GM23248 (cell line): ENCODE results near the gene FAM131C. TPM values are rescaled to one million over a fixed set of nuclear protein-coding genes. Genes with fewer than 3 reads are reported as not detected.
"Not testable (repeated sequence)": the region's sequence is repeated elsewhere in the genome, so short reads cannot be mapped to it uniquely, and the experiment has no call there.

ENCODE experiments used
- DNase-seq: peaks from one replicate; pipeline ENCODE4 v3.0.0-alpha.2; 2015
- H2AFZ ChIP-seq: fragments of 200-600 bp; sonication (generic); 2 replicates; pipeline ENCODE4 v1.6.1; 2016; ENCODE audit warnings: antibody characterized with exemption
- H3F3A ChIP-seq: fragments of 200-600 bp; sonication (generic); 2 replicates; pipeline ENCODE4 v1.6.1; 2016; ENCODE audit warnings: mild to moderate bottlenecking, antibody characterized with exemption, mixed run types; ENCODE audit not compliant: insufficient read depth
- H3K27ac ChIP-seq: fragments of 200-600 bp; sonication (generic); 2 replicates; pipeline ENCODE4 v1.5.1; 2016; ENCODE audit warnings: mild to moderate bottlenecking
- H3K27me3 ChIP-seq: fragments of 200-600 bp; sonication (generic); replicated peaks from 2 replicates; pipeline ENCODE4 v1.6.1; 2016; ENCODE audit warnings: mild to moderate bottlenecking; ENCODE audit not compliant: insufficient read depth
- H3K36me3 ChIP-seq: fragments of 200-600 bp; sonication (generic); 2 replicates; pipeline ENCODE4 v1.6.1; 2016; ENCODE audit warnings: low read depth, mild to moderate bottlenecking
- H3K4me1 ChIP-seq: fragments of 200-600 bp; sonication (generic); 2 replicates; pipeline ENCODE4 v1.6.1; 2016; ENCODE audit warnings: mild to moderate bottlenecking; ENCODE audit not compliant: insufficient read depth
- H3K4me2 ChIP-seq: fragments of 200-600 bp; sonication (generic); one replicate; pipeline ENCODE4 v1.6.1; 2016; ENCODE audit warnings: mild to moderate bottlenecking; ENCODE audit not compliant: unreplicated experiment
- H3K4me3 ChIP-seq: fragments of 200-600 bp; sonication (generic); 2 replicates; pipeline ENCODE4 v1.5.1; 2016; ENCODE audit warnings: mild to moderate bottlenecking
- H3K79me2 ChIP-seq: fragments of 200-600 bp; sonication (generic); 2 replicates; pipeline ENCODE4 v1.6.1; 2016; ENCODE audit warnings: mild to moderate bottlenecking; ENCODE audit not compliant: insufficient read depth
- H3K9ac ChIP-seq: fragments of 200-600 bp; sonication (generic); 2 replicates; pipeline ENCODE4 v1.6.1; 2016; ENCODE audit warnings: mild to moderate bottlenecking
- H3K9me2 ChIP-seq: fragments of 200-600 bp; sonication (generic); 2 replicates; pipeline ENCODE4 v1.6.1; 2016; ENCODE audit warnings: mixed run types, mild to moderate bottlenecking, moderate library complexity; ENCODE audit not compliant: insufficient read depth
- H3K9me3 ChIP-seq: fragments of 200-600 bp; sonication (generic); one replicate; pipeline ENCODE4 v1.6.1; 2017; ENCODE audit warnings: low read depth
- H4K20me1 ChIP-seq: fragments of 200-600 bp; sonication (generic); 2 replicates; pipeline ENCODE4 v1.6.0; 2016; ENCODE audit not compliant: insufficient read depth
- EZH2 ChIP-seq: fragments of 200-600 bp; sonication (generic); IDR thresholded peaks from 2 replicates; pipeline ENCODE4 v1.6.1; 2018; ENCODE audit warnings: antibody characterized with exemption, mild to moderate bottlenecking; ENCODE audit not compliant: insufficient read depth, poor library complexity, severe bottlenecking
- EZH2phosphoT487 ChIP-seq: fragments of 200-600 bp; sonication (generic); IDR thresholded peaks from 2 replicates; pipeline ENCODE4 v1.6.1; 2018; ENCODE audit warnings: antibody characterized with exemption, moderate library complexity, mild to moderate bottlenecking, low read depth; ENCODE audit not compliant: insufficient read depth
- WGBS, 2 experiments: methylation state at CpG; one replicate each; pipeline ENCODE4 v1.1.6; 2015 to 2017; ENCODE audit warnings: low lambda C conversion rate in 2 of 2, low coverage in 1 of 2; ENCODE audit errors: missing lambda C conversion rate in 2 of 2; 5-methylcytosine and 5-hydroxymethylcytosine counted together
- in situ Hi-C: fragments of 300-500 bp; cut with MboI; formaldehyde crosslinking; loops from 2 replicates; pipeline ENCODE4 v1.15.0; 2020
- polyA plus RNA-seq: library from polyadenylated mRNA; unstranded; fragments of >200 nt; fragmentation: Nextera tagmentation; extraction: Ambion mirVana; gene quantifications from 2 replicates; pipeline ENCODE4 v1.2.1, GENCODE V29; 2016
- total RNA-seq: library from RNA; depleted of rRNA; stranded (reverse); fragments of >200 nt; shearing (Covaris generic); gene quantifications from 2 replicates; pipeline ENCODE4 v1.2.3, GENCODE V29; 2014

FAM131C gene
- total and polyA plus RNA-seq, 2 experiments from 2014 or later, result 0.97 to 1.3 TPM

GRCh38 chr1:16063921-16064320 is 9.5 kb downstream of the FAM131C start:
- Histone ChIP-seq H4K20me1 (no peaks in the 10 kb centered on the region), H3K27ac (no peak overlapping the region), H3K4me1 (no peaks in the 10 kb centered on the region), H2AFZ (no peak overlapping the region), H3K4me3 (no peak overlapping the region), H3K9ac (no peak overlapping the region), H3K9me2 (no peaks in the 10 kb centered on the region), H3K36me3 (no peaks in the 10 kb centered on the region), H3K4me2 (no peak overlapping the region), H3K79me2 (no peaks in the 10 kb centered on the region), H3K9me3 (no peaks in the 10 kb centered on the region), H3K27me3 (peaks cover 7% of the 10 kb centered on the region; the same call in 1 of the 2 replicates), H3F3A (no peaks in the 10 kb centered on the region)
- TF ChIP-seq EZH2 (no peak), EZH2phosphoT487 (no peak)
- in situ Hi-C loops, result no loop called here
- WGBS, 2 experiments, result 43 to 51% methylated on average over 6 to 9 of the region's 9 CpGs
- DNase-seq, result no peak

- Histone ChIP-seq H3K27ac (no peak overlapping the region), H3K4me2 (no peak overlapping the region), H3K9me3 (no peaks in the 10 kb centered on the region), H3F3A (no peaks in the 10 kb centered on the region), H3K36me3 (no peaks in the 10 kb centered on the region), H3K27me3 (peaks cover 7% of the 10 kb centered on the region; the same call in 1 of the 2 replicates), H3K4me3 (no peak overlapping the region), H4K20me1 (no peaks in the 10 kb centered on the region), H3K79me2 (no peaks in the 10 kb centered on the region), H3K4me1 (no peaks in the 10 kb centered on the region), H3K9ac (no peak overlapping the region), H2AFZ (no peak overlapping the region), H3K9me2 (no peaks in the 10 kb centered on the region)
- DNase-seq, result no peak
- 94 to 97% methylated on average over 15 of the region's 15 CpGs for WGBS, 2 experiments
- in situ Hi-C loops, result no loop called here
- no peak for TF ChIP-seq EZH2phosphoT487
- no peak for TF ChIP-seq EZH2
Observed at GRCh38 chr1:16063226-16063829, 10.1 kb downstream of the FAM131C start.

GRCh38 chr1:16062687-16063075 is 10.8 kb downstream of the FAM131C start:
- H3K27me3 ChIP-seq, H4K20me1 ChIP-seq, H3K27ac ChIP-seq, H3K4me2 ChIP-seq, H3K9me2 ChIP-seq, H3K9me3 ChIP-seq, H3K4me3 ChIP-seq, DNase-seq, H3K4me1 ChIP-seq, H3K9ac ChIP-seq, H3K79me2 ChIP-seq, H2AFZ ChIP-seq, H3K36me3 ChIP-seq, in situ Hi-C loops, H3F3A ChIP-seq: not testable (repeated sequence)
- 75 to 77% methylated on average over 9 of the region's 9 CpGs for WGBS, 2 experiments

GRCh38 chr1:16061989-16062686 is 11.3 kb downstream of the FAM131C start:
- in situ Hi-C loops, result not testable (repeated sequence)

GRCh38 chr1:16061266-16061665 is 12.2 kb downstream of the FAM131C start:
- Histone ChIP-seq H3K4me1 (no peaks in the 10 kb centered on the region), H3K9ac (no peak overlapping the region), H3K36me3 (no peaks in the 10 kb centered on the region), H2AFZ (no peak overlapping the region), H3K4me3 (no peak overlapping the region), H3K27me3 (peaks cover 7% of the 10 kb centered on the region; the same call in 1 of the 2 replicates), H3K9me3 (no peaks in the 10 kb centered on the region), H3K9me2 (no peaks in the 10 kb centered on the region), H3K79me2 (no peaks in the 10 kb centered on the region), H3K27ac (no peak overlapping the region), H4K20me1 (no peaks in the 10 kb centered on the region), H3K4me2 (no peak overlapping the region), H3F3A (no peaks in the 10 kb centered on the region)
- WGBS, 2 experiments, result 92 to 100% methylated on average over 2 to 3 of the region's 3 CpGs
- TF ChIP-seq EZH2 (no peak), EZH2phosphoT487 (no peak)
- no peak for DNase-seq
- in situ Hi-C loops, result no loop called here

More at GRCh38 chr1:16061989-16062686, 11.3 kb downstream of the FAM131C start:
- DNase-seq, H3K4me1 ChIP-seq, H3K9ac ChIP-seq, H3K36me3 ChIP-seq, H3K27me3 ChIP-seq, H3K79me2 ChIP-seq, H3K4me2 ChIP-seq, H3K27ac ChIP-seq, H4K20me1 ChIP-seq, H3F3A ChIP-seq, H3K9me3 ChIP-seq, H3K4me3 ChIP-seq, H3K9me2 ChIP-seq, H2AFZ ChIP-seq: not testable (repeated sequence)
- 55 to 70% methylated on average over 5 to 18 of the region's 18 CpGs for WGBS, 2 experiments

- H3K9ac ChIP-seq, H4K20me1 ChIP-seq, H2AFZ ChIP-seq, H3K9me3 ChIP-seq, H3K27me3 ChIP-seq, H3K4me2 ChIP-seq, H3K9me2 ChIP-seq, in situ Hi-C loops, H3K4me1 ChIP-seq, H3K27ac ChIP-seq, H3K79me2 ChIP-seq, DNase-seq, H3K4me3 ChIP-seq, H3K36me3 ChIP-seq, H3F3A ChIP-seq: not testable (repeated sequence)
- WGBS, 2 experiments, result 56 to 58% methylated on average over 5 to 15 of the region's 20 CpGs
Observed at GRCh38 chr1:16058394-16059120, 14.9 kb downstream of the FAM131C start.
